Stimulated activated CD4-positive, alpha-beta T cell treated with anti-CD3 and anti-CD28 coated beads, Interleukin-4, amount 100 ng/mL, for 4 hours (primary cell): ENCODE measurements around the gene DGKD.
A peak's percentile ranks its signal among the peaks of the same experiment; 100 is the strongest.

Experiments
- DNase-seq, 2 experiments: peaks; one replicate each; pipeline ENCODE4 v3.0.0-alpha.2; 2020

The DGKD gene

GRCh38 chr2:233414777-233415570 lies 60.7 kb downstream of the DGKD start:
- DNase-seq, result peak; percentile 27 to 69

- DNase-seq, result no peak
These were observed 61.9 kb downstream of the DGKD start for GRCh38 chr2:233416199-233416598.

- DNase-seq, result no peak
These were observed 62.4 kb downstream of the DGKD start for GRCh38 chr2:233416706-233417105.

GRCh38 chr2:233417282-233417681 lies 63.0 kb downstream of the DGKD start:
- DNase-seq, result no peak

GRCh38 chr2:233418052-233418760 lies 63.9 kb downstream of the DGKD start:
- no peak for DNase-seq

- DNase-seq, result peak; percentile 24 to 44
These were observed 64.7 kb downstream of the DGKD start for GRCh38 chr2:233418761-233419546.

- peak in 1 of 2 experiments; percentile 53 for DNase-seq
These were observed 65.5 kb downstream of the DGKD start for GRCh38 chr2:233419602-233420391.

GRCh38 chr2:233421091-233421816 lies 67.0 kb downstream of the DGKD start:
- no peak for DNase-seq

GRCh38 chr2:233422050-233422639 lies 67.9 kb downstream of the DGKD start:
- peak; percentile 36 to 51 for DNase-seq

GRCh38 chr2:233422649-233423551 lies 68.6 kb downstream of the DGKD start:
- DNase-seq, result no peak

- DNase-seq, result no peak
These were observed 69.2 kb downstream of the DGKD start for GRCh38 chr2:233423552-233423860.

- no peak for DNase-seq
These were observed 70.1 kb downstream of the DGKD start for GRCh38 chr2:233424154-233424951.

- peak; percentile 60 to 83 for DNase-seq
These were observed 72.5 kb downstream of the DGKD start for GRCh38 chr2:233426619-233427342.

GRCh38 chr2:233428008-233428407 lies 73.7 kb downstream of the DGKD start:
- DNase-seq, result no peak

- no peak for DNase-seq
These were observed 74.1 kb downstream of the DGKD start for GRCh38 chr2:233428438-233428837.

GRCh38 chr2:233429175-233429897 lies 75.0 kb downstream of the DGKD start:
- no peak for DNase-seq

GRCh38 chr2:233430081-233430480 lies 75.8 kb downstream of the DGKD start:
- no peak for DNase-seq

- DNase-seq, result no peak
These were observed 76.4 kb downstream of the DGKD start for GRCh38 chr2:233430651-233431050.
